ENCODE data around the gene GNB1L. TPM values are rescaled to one million over a fixed set of nuclear protein-coding genes. Genes with fewer than 3 reads are reported as not detected.

GNB1L gene
- total and polyA plus RNA-seq, 9 of the 15 experiments (the other 6 are each of a cell fraction or from before 2014, with no cell fraction given), result 0.56 to 50.5 (median 10.2) TPM

GRCh38 chr22:19848298-19849224, 6.1 kb downstream of the GNB1L start (continued):
- TF ChIP-seq RBBP5 (IDR thresholded peaks at IDR 0.05; ENCODE audit: borderline replicate concordance, insufficient read depth, low read length, poor library complexity, severe bottlenecking) (peak; percentile 25), HDAC6 (IDR thresholded peaks at IDR 0.05; ENCODE audit: low read depth, low read length) (0 out of 2 replicates have a peak, but pooled peaks have one; percentile 5), CHD2 (IDR thresholded peaks at IDR 0.05; ENCODE audit: low read depth, low read length) (0 out of 2 replicates have a peak, but pooled peaks have one; percentile 23), HNRNPUL1 (IDR thresholded peaks at IDR 0.05; ENCODE audit: low read length) (no peak), CBX3 (IDR thresholded peaks at IDR 0.05; ENCODE audit: borderline replicate concordance in 1 of 2, low read length in 2 of 2) (peak in 1 of 2 experiments; percentile 6; a peak in 1 of 3 replicates), GATAD2A (IDR thresholded peaks at IDR 0.05) (no peak), USF2 (CRISPR knock-in tag; IDR thresholded peaks at IDR 0.05) (no peak), SMAD1 (IDR thresholded peaks at IDR 0.05; ENCODE audit: low read depth, low read length, partially characterized antibody) (peak; percentile 19), ZNF740 (CRISPR knock-in tag; IDR thresholded peaks at IDR 0.05) (no peak), ZNF740 (tag; IDR thresholded peaks at IDR 0.05) (0 out of 4 replicates have a peak, but pooled peaks of 1 of the 2 experiments have one; percentile 48), ERF (CRISPR knock-in tag; IDR thresholded peaks at IDR 0.05) (peak; percentile 10; the same call in 1 of the 2 replicates), CHD1 (IDR thresholded peaks at IDR 0.05; ENCODE audit: low read length) (no peak), RNF219 (CRISPR knock-in tag; IDR thresholded peaks at IDR 0.05) (no peak), ARID4B (CRISPR knock-in tag; IDR thresholded peaks at IDR 0.05) (no peak), MAFK (IDR thresholded peaks at IDR 0.05; ENCODE audit: low read length) (peak; percentile 23; the same call in 1 of the 2 replicates)
